ENCODE measurements around the gene HDDC2. TPM values are rescaled to one million over a fixed set of nuclear protein-coding genes. Genes with fewer than 3 reads are reported as not detected.
A peak's percentile ranks its signal among the peaks of the same experiment; 100 is the strongest.

Gene HDDC2
- total and polyA plus RNA-seq, 2 of the 8 experiments (the other 6 are each of a cell fraction or from before 2014, with no cell fraction given), result 89.3 to 129 TPM

- TF ChIP-seq RNF2 (IDR thresholded peaks at IDR 0.05; ENCODE audit: borderline replicate concordance, low read depth, low read length, missing control alignments, poor library complexity, severe bottlenecking), result no peak
- no peak for TF ChIP-seq SAP30 (IDR thresholded peaks at IDR 0.05; ENCODE audit: insufficient read depth, insufficient replicate concordance, low read length)
- no peak for TF ChIP-seq MAFK (IDR thresholded peaks at IDR 0.05; ENCODE audit: low read depth, low read length)
- no peak for TF ChIP-seq ZNF274 (IDR thresholded peaks at IDR 0.05; ENCODE audit: borderline replicate concordance, extremely low read depth, low read length)
- no peak for TF ChIP-seq TCF12 (IDR thresholded peaks at IDR 0.05; ENCODE audit: low read depth, low read length)
- peak; percentile 82 for TF ChIP-seq MAX (IDR thresholded peaks at IDR 0.05)
- TF ChIP-seq TAF1 (IDR thresholded peaks at IDR 0.05; ENCODE audit: low read depth, low read length), result peak; percentile 83
- TF ChIP-seq CEBPB (IDR thresholded peaks at IDR 0.05; ENCODE audit: low read depth, low read length), result no peak
- TF ChIP-seq JUN (IDR thresholded peaks at IDR 0.05; ENCODE audit: low read depth, low read length), result no peak
- TF ChIP-seq EP300 (IDR thresholded peaks at IDR 0.05; ENCODE audit: borderline replicate concordance in 1 of 2, low read depth in 2 of 2, low read length in 2 of 2), result no peak
- no peak for TF ChIP-seq SIRT6 (IDR thresholded peaks at IDR 0.05; ENCODE audit: low read length)
- TF ChIP-seq TEAD4 (IDR thresholded peaks at IDR 0.05; ENCODE audit: low read depth, low read length), result peak; percentile 54; the same call in 1 of the 2 replicates
- 0 out of 2 replicates have a peak, but pooled peaks have one; percentile 40 for TF ChIP-seq SP4 (IDR thresholded peaks at IDR 0.05; ENCODE audit: low read length)
- TF ChIP-seq HDAC2 (IDR thresholded peaks at IDR 0.05; ENCODE audit: borderline replicate concordance in 1 of 2, low read depth in 2 of 2, low read length in 2 of 2), result no peak
- no peak for TF ChIP-seq SRF (IDR thresholded peaks at IDR 0.05; ENCODE audit: low read depth, low read length)
- TF ChIP-seq KDM5A (IDR thresholded peaks at IDR 0.05; ENCODE audit: low read length), result no peak
- no peak for TF ChIP-seq BCL11A (IDR thresholded peaks at IDR 0.05; ENCODE audit: low read depth in 2 of 2, low read length in 2 of 2)
- TF ChIP-seq ATF2 (IDR thresholded peaks at IDR 0.05; ENCODE audit: low read length), result no peak
- peak; percentile 30; the same call in 1 of the 2 replicates for TF ChIP-seq E2F6 (IDR thresholded peaks at IDR 0.05)
- peak; percentile 82 for TF ChIP-seq EGR1 (IDR thresholded peaks at IDR 0.05; ENCODE audit: borderline replicate concordance, low read depth, low read length)
Observed at GRCh38 chr6:125301435-125302391, at the start of gene HDDC2 (continued).

All from H1 (cell line).